LoVo (cell line): ENCODE data around the gene MAGI2.

ENCODE experiments used
- DNase-seq: peaks from one replicate; pipeline ENCODE4 v3.0.0-alpha.2; 2016; ENCODE audit warnings: low spot score

The MAGI2 gene

GRCh38 chr7:78906735-78907134, 546.7 kb downstream of the MAGI2 start:
- DNase-seq, result no peak

- no peak for DNase-seq
Measured at GRCh38 chr7:78905436-78905835, 548.0 kb downstream of the MAGI2 start.

- DNase-seq, result no peak
Measured at GRCh38 chr7:78904983-78905382, 548.5 kb downstream of the MAGI2 start.

GRCh38 chr7:78901566-78901965, 551.9 kb downstream of the MAGI2 start:
- no peak for DNase-seq

- DNase-seq, result no peak
Measured at GRCh38 chr7:78900806-78901205, 552.7 kb downstream of the MAGI2 start.

GRCh38 chr7:78895393-78895792, 558.1 kb downstream of the MAGI2 start:
- no peak for DNase-seq

GRCh38 chr7:78879206-78879605, 574.3 kb downstream of the MAGI2 start:
- DNase-seq, result no peak

- DNase-seq, result no peak
Measured at GRCh38 chr7:78873117-78873516, 580.4 kb downstream of the MAGI2 start.

- no peak for DNase-seq
Measured at GRCh38 chr7:78864339-78864738, 589.1 kb downstream of the MAGI2 start.

GRCh38 chr7:78863281-78863680, 590.2 kb downstream of the MAGI2 start:
- no peak for DNase-seq

- no peak for DNase-seq
Measured at GRCh38 chr7:78862411-78862900, 591.0 kb downstream of the MAGI2 start.

- no peak for DNase-seq
Measured at GRCh38 chr7:78852951-78853350, 600.5 kb downstream of the MAGI2 start.

- no peak for DNase-seq
Measured at GRCh38 chr7:78850093-78850740, 603.2 kb downstream of the MAGI2 start.

- DNase-seq, result no peak
Measured at GRCh38 chr7:78845155-78845554, 608.3 kb downstream of the MAGI2 start.

GRCh38 chr7:78842068-78842467, 611.4 kb downstream of the MAGI2 start:
- DNase-seq, result no peak

- DNase-seq, result no peak
Measured at GRCh38 chr7:78835897-78836296, 617.6 kb downstream of the MAGI2 start.

- no peak for DNase-seq
Measured at GRCh38 chr7:78828317-78828716, 625.1 kb downstream of the MAGI2 start.

- DNase-seq, result no peak
Measured at GRCh38 chr7:78803501-78804127, 649.9 kb downstream of the MAGI2 start.

- DNase-seq, result no peak
Measured at GRCh38 chr7:78794101-78794500, 659.4 kb downstream of the MAGI2 start.

GRCh38 chr7:78792624-78793023, 660.8 kb downstream of the MAGI2 start:
- no peak for DNase-seq

GRCh38 chr7:78792006-78792405, 661.5 kb downstream of the MAGI2 start:
- no peak for DNase-seq

- no peak for DNase-seq
Measured at GRCh38 chr7:78788464-78788863, 665.0 kb downstream of the MAGI2 start.

GRCh38 chr7:78787854-78788253, 665.6 kb downstream of the MAGI2 start:
- no peak for DNase-seq

GRCh38 chr7:78786055-78786454, 667.4 kb downstream of the MAGI2 start:
- DNase-seq, result no peak
